ENCODE measurements around the gene POLDIP3.

GRCh38 chr22:42536166-42536565, 78.5 kb downstream of the POLDIP3 start:
- TF ChIP-seq CTCF (IDR thresholded peaks at IDR 0.05): no peak
- TF ChIP-seq POLR2A (IDR thresholded peaks at IDR 0.05): no peak
